HG03103 (cell line): ENCODE data around the gene GPRC6A.
A peak's percentile ranks its signal among the peaks of the same experiment; 100 is the strongest.
"Not testable (repeated sequence)": the region's sequence is repeated elsewhere in the genome, so short reads cannot be mapped to it uniquely, and the experiment has no call there.

Experiments used
- ATAC-seq: cut with Tn5 transposase; IDR thresholded peaks from one replicate; pipeline ENCODE4 v1.9.1; 2021; ENCODE audit warnings: low read depth; ENCODE audit not compliant: unreplicated experiment

Gene GPRC6A, protein sequence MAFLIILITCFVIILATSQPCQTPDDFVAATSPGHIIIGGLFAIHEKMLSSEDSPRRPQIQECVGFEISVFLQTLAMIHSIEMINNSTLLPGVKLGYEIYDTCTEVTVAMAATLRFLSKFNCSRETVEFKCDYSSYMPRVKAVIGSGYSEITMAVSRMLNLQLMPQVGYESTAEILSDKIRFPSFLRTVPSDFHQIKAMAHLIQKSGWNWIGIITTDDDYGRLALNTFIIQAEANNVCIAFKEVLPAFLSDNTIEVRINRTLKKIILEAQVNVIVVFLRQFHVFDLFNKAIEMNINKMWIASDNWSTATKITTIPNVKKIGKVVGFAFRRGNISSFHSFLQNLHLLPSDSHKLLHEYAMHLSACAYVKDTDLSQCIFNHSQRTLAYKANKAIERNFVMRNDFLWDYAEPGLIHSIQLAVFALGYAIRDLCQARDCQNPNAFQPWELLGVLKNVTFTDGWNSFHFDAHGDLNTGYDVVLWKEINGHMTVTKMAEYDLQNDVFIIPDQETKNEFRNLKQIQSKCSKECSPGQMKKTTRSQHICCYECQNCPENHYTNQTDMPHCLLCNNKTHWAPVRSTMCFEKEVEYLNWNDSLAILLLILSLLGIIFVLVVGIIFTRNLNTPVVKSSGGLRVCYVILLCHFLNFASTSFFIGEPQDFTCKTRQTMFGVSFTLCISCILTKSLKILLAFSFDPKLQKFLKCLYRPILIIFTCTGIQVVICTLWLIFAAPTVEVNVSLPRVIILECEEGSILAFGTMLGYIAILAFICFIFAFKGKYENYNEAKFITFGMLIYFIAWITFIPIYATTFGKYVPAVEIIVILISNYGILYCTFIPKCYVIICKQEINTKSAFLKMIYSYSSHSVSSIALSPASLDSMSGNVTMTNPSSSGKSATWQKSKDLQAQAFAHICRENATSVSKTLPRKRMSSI

DNA sequence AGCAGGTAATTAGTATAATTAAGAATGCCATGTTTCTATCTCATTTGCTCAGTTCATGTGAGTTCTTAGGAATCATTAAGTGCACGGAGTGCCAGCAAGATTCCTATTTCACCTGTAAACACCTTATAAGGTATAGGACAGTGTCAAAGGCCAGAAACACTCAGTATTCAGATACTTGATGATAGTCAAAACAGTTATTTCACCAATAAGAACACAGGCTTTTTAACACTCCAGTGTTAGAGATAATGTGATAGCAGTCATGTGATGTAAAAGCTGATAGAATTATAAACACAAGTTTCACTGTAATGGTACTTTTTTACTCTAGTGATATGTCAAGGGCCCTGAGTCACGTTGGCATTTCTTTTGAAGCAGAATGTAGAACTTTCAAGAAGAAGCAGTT is at the start of gene GPRC6A:
Gene GPRC6A (minus strand): TSS at position 101 of the 400 bp plus-strand sequence. CDS start 70 bp downstream, at position 31.
- no peak for ATAC-seq

DNA sequence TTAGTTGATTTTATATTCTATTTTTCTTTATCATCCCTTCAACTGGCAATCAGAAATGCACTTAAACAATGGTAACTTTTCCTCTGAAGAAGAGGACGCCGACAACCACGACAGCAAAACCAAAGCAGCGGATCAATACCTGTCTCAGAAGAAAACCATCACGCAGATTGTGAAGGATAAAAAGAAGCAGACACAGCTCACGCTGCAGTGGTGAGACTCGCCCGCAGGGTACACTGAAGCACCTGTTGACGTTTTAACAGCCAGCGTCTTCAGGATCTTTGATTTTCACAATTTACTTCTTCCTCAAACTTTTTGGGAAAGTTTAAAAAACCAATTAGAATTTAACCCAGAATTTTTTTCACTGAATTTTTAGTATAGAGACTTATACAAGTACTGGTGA is 48.9 kb upstream of the GPRC6A start:
- no peak for ATAC-seq

DNA sequence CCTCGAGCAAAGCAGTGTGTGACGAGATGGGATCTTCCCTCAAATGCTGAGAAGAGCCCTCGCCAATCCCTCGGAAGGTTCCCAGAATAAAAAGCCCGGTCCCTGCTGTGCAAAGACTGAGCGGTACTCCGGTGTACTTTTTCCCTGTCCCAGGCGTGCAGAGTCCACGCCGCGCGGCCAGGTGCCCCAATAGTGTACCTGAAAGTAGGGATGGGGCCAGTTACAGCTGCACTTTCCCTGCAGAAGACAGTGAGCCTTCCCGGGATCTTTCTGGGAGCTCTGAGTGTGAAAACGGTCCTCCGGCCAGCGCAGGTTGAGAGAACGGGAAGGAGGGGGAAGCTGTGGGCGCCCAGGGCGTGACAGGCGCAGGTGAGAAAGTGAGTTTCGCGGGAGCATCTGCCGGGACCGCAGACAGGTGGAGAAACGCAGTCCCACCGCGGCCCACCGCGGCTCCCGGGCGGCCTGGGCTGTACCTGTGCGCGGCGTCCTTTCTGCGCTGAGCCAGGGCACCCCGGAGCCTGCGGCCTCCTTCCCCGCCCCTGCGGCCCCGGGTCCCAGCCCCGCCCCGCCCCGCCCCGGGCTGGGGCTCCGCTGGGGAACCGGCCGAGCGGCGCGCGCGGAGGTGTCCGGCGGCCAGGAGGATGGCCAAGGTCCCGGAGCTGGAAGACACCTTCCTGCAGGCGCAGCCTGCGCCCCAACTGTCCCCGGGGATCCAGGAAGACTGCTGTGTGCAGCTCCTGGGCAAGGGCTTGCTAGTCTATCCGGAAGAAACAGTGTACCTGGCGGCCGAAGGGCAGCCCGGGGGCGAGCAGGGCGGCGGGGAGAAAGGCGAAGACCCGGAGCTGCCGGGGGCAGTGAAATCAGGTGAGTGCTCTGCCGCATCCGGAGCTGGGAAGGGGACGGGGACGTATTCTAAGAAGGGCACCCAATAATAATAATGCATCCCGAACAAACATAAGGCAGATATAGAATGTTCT is 48.0 kb upstream of the GPRC6A start, which contains the start of gene RFX6:
Gene RFX6 (plus strand): TSS at position 608 of the 977 bp plus-strand sequence. CDS start 34 bp downstream, at position 642.
- no peak for ATAC-seq

DNA sequence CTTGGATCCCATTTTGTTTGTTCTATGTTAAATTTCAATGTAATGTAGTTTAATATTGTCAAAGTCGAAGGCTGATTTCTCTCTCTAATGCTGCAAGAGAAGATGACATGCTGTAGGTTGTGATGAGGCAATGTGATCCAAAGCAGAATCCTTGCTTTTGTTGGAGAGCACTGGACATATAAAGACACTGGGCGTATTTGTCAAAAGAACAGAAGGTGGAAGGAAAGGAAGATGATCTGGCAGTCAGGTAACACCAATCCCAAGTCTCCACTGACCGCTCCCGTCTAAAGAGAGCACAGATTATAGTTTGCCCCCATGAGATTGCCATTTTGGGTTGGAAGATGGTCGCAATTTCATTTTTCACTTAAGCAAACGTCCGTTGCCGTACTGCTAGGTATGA is 47.2 kb upstream of the GPRC6A start:
- ATAC-seq, result no peak

DNA sequence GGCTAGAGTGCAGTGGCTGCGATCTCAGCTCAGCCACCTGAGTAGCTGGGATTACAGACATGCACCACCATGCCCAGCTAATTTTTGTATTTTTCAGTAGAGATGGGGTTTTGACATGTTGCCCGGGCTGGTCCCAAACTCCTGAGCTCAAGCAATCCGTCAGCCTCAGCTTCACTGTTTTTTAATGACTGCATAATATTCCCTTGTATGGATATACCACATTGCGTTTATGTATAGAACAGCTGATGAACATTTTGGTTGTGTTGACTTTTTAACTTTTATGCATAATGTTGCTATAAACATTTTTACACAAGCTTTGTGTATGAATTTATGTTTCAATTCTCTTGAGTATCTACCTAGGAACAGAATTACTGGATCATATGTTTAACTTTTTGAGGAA is 43.9 kb upstream of the GPRC6A start:
- ATAC-seq, result no peak

DNA sequence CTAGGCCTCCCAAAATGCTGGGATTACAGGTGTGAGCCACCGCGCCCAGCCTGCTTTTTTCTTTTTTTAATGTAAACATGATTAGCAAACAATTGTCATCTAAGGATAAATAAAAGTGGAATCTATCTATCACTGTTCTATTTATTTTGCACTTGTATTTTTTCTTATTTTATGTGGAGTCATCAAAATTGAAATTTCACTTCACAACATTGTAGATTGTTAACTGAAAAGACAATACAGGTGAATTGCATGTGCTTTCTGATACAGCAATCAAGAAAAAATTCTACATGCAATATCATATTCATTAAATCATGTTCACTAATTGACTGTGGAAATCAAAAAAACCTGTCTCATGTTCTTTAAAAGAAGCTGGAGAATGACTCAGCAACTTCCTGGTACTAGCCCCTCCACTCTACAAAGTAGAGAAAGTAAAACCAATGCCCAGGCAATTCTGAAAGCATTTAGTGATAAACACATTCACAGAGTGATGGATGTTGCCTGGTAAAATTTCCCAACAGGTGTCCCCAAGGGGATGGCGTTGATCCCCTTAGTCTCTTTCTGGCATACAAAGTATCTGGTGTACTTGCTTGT is 37.5 kb upstream of the GPRC6A start:
- peak; percentile 64 for ATAC-seq

DNA sequence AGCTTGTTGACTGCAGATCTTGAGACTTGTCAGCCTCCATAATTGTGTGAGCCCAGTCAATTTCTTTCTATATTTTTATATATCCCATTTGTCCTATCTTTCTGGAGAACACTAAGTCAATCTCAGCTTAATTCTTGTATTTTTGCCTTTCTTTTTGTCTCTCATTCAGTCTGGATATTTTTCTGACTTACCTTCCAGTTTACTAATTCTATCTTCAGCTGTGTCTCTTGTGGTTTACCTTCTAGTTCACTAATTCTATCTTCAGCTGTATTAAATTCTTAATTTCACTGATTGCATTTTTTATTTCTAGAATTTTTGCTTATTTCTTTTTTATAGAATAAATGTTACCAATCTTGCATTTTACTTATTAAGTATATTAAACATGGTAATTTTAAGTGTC is 30.4 kb upstream of the GPRC6A start:
- ATAC-seq, result no peak

DNA sequence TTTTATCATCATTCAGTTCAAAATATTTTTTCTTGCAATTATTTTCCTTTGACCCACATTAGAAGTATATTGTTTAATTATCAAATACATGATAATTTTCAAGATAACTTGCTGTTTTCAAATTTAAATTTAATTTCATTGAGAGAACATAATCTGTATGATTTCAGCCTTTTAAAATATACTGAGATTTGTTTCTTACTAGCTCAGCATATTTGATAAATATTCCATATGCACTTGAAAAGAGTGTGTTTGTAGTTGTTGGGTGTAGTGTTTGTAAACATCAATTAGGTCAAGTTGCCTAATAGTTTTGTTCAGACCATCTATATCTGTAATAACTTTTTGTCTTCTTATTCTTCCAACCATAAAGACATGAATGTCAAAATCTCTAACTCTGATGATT is 29.2 kb upstream of the GPRC6A start:
- no peak for ATAC-seq

DNA sequence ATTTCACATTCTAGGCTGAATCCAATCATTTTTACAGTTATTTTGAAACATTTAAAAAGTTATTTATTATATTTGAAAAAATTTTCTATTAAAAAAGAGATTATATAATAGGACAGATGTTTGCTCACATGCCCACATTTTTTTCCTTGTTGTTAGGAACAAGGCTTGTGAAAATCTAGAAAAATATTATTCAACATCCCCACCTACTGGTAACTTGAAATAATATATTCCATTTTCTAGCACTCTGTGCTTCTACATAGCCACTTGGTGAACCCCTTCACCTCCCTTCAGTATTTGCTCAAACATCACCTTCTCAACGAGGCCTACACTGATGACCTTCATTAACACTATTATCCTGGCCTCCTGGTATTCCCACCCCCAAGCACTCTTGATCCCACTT is 18.3 kb upstream of the GPRC6A start:
- ATAC-seq, result peak; percentile 70

DNA sequence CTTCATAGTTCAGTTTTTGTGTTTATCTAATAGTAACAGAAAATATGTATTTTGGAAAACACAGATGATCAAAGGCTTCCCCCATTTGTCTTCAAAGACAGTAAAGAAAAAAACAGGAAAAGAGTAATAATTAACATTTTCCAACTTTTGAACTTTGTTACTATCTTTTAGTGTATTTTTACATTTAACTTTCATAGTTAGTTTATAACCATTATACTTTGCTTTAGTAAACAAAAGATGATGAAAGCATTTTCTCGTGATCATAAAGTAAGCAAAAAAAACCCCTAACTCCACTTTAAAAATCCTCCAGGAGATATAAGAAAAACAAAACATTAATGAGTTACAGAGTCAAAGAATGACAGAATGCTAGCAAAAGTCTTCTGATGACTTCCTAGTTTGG is 13.6 kb upstream of the GPRC6A start:
- ATAC-seq, result no peak

DNA sequence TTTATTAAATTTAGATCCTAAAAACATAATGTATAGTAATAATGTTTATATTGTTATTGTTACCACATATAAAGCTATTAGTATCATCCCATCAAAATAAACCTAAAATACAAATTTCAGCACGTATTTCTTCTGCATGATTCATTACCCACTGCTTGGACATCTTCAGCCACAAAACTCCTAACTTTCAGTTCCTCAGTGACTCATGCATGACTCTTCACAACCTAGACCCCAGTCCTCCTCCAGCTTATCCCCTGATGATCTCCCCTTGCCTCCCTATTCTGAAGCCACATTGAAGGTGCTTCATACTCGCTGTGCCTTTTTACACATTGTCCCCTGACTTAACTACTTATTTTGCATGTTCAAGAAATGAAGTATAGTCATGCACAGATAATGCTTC is 11.2 kb upstream of the GPRC6A start:
- no peak for ATAC-seq

DNA sequence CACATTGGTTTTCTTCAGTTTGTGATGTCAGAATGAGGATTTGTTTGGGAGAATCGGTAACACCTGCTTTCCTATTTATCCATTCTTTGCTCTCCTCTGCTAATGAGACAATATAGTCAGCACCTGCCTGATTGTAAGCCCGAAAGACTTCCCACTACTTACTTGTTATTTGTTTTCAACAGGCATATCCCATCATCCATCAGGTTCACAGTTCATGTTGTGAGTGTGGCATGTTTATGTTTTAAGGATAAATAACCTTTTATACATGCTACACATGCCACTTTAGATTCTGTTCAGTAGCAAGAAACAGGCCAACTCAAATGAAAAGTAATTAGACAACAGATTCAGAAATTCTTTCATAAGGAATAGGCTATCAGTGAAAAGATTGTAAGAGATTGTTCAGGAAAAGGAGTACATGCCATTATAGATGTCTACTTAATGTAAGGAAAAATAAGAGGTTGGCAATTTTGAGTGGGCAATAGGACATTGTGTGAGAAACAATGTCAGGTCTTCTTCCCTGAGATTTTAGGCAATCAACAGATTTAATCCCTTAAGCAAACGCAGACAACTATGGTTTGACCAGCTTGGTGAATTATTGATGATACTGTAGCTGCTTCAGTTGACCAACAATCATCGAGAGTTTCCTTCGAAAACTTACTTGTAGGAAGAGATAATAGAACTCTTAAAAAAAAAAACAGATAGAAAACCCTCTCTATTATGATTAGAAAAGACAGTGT is 7.9 kb upstream of the GPRC6A start:
- no peak for ATAC-seq

DNA sequence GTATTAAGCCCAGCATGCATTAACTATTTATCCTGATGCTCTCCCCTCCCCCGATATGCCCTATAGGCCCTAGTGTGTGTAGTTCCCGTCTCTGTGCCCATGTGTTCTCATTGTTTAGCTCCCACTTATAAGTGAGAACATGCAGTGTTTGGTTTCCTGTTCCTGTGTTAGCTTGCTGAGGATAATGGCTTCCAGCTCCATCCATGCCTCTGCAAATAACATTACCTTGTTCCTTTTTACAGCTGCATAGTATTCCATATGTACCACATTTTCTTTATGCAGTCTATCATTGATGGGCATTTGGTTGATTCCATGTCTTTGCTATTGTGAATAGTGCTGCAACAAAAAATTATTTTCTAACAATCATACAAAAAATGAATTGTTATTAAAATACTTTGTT is 5.6 kb upstream of the GPRC6A start:
- ATAC-seq, result not testable (repeated sequence)

DNA sequence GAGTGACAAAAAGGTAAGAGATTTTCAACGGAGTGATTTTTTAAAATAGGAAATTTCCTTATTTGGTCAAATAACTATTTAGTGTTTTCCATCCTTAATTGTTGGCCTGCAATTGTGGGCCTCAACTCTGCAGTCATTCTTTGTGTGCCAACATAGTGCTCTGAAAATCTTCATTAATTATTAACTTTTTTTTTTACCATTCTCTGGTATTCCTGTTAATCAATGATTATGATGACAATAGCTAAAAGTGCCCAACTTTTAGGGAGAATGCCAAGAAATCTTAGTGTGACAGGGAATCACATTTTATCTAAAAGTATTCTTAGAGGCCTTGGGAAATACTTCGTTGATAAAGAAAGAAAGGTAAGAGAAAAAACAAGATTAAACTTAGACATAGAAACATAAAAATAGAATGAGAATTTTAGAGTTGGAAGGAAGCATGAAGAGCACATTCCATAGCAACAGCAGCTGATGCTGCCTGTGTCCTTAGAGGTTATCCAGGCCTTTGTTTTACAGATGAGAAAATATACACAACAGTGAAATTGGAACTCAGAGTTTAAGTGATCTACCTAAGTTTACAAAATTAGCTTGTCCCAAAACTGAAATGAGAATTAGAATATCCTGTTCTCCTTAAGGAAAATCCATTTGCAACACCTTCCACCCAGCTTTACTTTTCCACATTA is 1.2 kb downstream of the GPRC6A start:
- ATAC-seq, result no peak

DNA sequence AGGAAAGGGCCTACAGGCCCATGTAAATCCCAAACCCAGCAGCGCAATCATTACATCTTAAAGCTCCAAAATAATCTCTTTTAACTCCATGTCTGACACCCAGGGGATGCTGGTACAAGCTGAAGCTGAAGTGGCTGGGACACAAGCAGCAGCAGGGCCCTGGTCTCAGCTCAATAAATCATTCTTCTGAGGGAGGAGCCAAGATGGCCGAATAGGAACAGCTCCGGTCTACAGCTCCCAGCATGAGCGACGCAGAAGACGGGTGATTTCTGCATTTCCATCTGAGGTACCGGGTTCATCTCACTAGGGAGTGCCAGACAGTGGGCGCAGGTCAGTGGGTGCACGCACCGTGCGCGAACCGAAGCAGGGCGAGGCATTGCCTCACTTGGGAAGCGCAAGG is 12.5 kb downstream of the GPRC6A start:
- not testable (repeated sequence) for ATAC-seq

DNA sequence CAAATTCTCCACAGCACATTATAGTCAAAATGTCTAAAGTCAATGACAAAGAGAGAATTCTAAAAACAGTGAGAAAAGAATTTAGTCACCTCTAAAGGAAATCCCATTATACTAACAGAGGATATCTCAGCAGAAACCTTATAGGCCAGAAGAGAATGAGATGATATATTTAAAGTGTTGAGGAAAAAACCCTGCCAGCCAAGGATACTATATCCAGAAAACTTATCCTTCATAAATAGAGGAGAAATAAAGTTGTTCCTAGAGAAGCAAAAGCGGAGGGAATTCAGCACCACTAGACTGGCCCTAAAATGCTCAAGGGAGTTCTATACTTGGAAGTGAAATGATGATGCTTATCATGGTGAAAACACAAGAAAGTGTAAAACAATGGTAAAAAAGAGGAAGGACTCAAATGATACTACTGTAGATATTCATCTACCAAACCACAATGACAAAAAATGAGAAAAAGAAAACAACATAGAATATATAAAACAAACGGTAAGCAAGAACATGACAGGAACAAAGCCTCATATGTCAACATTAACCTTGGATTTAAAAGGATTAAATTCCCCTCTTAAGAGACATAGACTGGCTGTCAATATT is 16.7 kb downstream of the GPRC6A start:
- ATAC-seq, result no peak

DNA sequence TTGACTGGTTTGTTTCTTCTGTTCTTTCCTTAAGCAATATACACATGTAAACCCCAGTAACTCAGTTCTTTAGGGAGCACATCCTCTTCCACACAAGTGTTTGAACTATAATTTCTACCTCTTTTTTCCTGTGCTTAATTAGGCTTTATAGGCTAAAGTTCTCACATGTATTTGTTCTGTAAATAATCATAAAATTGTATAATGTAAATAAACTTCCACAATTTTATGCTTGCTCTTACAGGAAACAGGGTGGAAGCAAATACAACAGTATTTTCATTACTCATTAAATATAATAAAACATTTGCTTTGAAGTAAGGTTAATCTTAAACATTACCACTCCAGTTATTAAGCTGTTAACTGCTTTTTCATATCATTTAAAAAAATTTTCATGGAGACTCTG is 26.9 kb downstream of the GPRC6A start:
- no peak for ATAC-seq

DNA sequence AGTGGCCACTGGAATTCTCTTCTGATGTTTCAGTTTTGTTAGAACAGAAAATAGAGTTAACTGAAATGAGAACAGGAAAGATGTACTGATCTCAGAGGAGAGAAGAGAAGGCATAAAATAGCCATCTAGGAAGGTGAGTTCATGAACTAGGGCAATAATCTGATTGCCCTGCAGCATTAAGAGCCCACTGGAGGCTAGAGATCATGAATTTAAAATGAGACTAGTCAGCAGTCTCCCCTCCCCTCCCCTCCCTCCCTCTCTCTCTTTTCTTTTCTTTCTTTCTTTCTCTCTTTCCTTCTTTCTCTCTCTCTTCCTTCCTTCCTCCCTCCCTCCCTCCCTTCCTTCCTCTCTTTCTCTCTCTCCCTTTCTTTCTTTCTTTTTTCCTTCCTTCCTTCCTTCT is 28.9 kb downstream of the GPRC6A start:
- ATAC-seq, result no peak
